ENCODE data around the gene GSTP1.
A peak's percentile ranks its signal among the peaks of the same experiment; 100 is the strongest.

Gene GSTP1

GRCh38 chr11:67613313-67613959 lies 29.8 kb downstream of the GSTP1 start:
- no peak overlapping the region for H3K4me3 ChIP-seq (ENCODE audit: low read length)
- TF ChIP-seq CTCF (conservative IDR thresholded peaks at IDR 0.05; ENCODE audit: low read depth, low read length): no peak
- DNase-seq (ENCODE audit: low read depth): no peak

GRCh38 chr11:67613960-67614715 lies 30.5 kb downstream of the GSTP1 start:
- DNase-seq (ENCODE audit: low read depth): no peak
- H3K4me3 ChIP-seq (ENCODE audit: low read length): peak overlapping the region; percentile 20
- peak; percentile 79 for TF ChIP-seq CTCF (conservative IDR thresholded peaks at IDR 0.05; ENCODE audit: low read depth, low read length)

- no peak for DNase-seq (ENCODE audit: low read depth)
- no peak overlapping the region for H3K4me3 ChIP-seq (ENCODE audit: low read length)
- peak; percentile 68 for TF ChIP-seq CTCF (conservative IDR thresholded peaks at IDR 0.05; ENCODE audit: low read depth, low read length)
These were observed 31.4 kb downstream of the GSTP1 start for GRCh38 chr11:67614730-67615714.

GRCh38 chr11:67615728-67616430 lies 32.3 kb downstream of the GSTP1 start:
- no peak overlapping the region for H3K4me3 ChIP-seq (ENCODE audit: low read length)
- no peak for TF ChIP-seq CTCF (conservative IDR thresholded peaks at IDR 0.05; ENCODE audit: low read depth, low read length)
- no peak for DNase-seq (ENCODE audit: low read depth)

GRCh38 chr11:67616431-67617242 lies 33.0 kb downstream of the GSTP1 start:
- TF ChIP-seq CTCF (conservative IDR thresholded peaks at IDR 0.05; ENCODE audit: low read depth, low read length): no peak
- H3K4me3 ChIP-seq (ENCODE audit: low read length): no peak overlapping the region
- no peak for DNase-seq (ENCODE audit: low read depth)
